GM20431 (cell line): ENCODE measurements around the gene GNG2.

Experiments
- in situ Hi-C: fragments of 300-500 bp; cut with MseI, MboI; formaldehyde crosslinking; loops from one replicate; pipeline ENCODE4 v1.15.0; 2020; ENCODE audit warnings: low sequenced_read_pairs; ENCODE audit not compliant: unreplicated experiment

GNG2 gene

GRCh38 chr14:51852541-51852940 lies 7.9 kb upstream of the GNG2 start:
- in situ Hi-C loops = no loop called here

GRCh38 chr14:51855234-51855633 lies 5.2 kb upstream of the GNG2 start:
- in situ Hi-C loops = no loop called here

GRCh38 chr14:51856792-51857296 lies 3.6 kb upstream of the GNG2 start:
- in situ Hi-C loops = no loop called here

GRCh38 chr14:51859131-51859530 lies 1.3 kb upstream of the GNG2 start:
- in situ Hi-C loops = no loop called here

GRCh38 chr14:51860825-51861499 lies 550 bp downstream of the GNG2 start:
- in situ Hi-C loops = no loop called here

GRCh38 chr14:51862176-51862796 lies 1.9 kb downstream of the GNG2 start:
- in situ Hi-C loops = no loop called here

GRCh38 chr14:51862860-51863259 lies 2.4 kb downstream of the GNG2 start:
- in situ Hi-C loops = no loop called here

GRCh38 chr14:51865953-51866747 lies 5.7 kb downstream of the GNG2 start:
- in situ Hi-C loops = no loop called here

GRCh38 chr14:51867741-51868140 lies 7.3 kb downstream of the GNG2 start:
- in situ Hi-C loops = no loop called here

- in situ Hi-C loops = no loop called here
These were observed 8.0 kb downstream of the GNG2 start for GRCh38 chr14:51868405-51868804.

GRCh38 chr14:51869411-51870100 lies 9.1 kb downstream of the GNG2 start:
- in situ Hi-C loops = no loop called here

GRCh38 chr14:51870606-51871005 lies 10.2 kb downstream of the GNG2 start:
- in situ Hi-C loops = no loop called here

- in situ Hi-C loops = no loop called here
These were observed 11.4 kb downstream of the GNG2 start for GRCh38 chr14:51871846-51872245.

GRCh38 chr14:51872396-51872795 lies 12.0 kb downstream of the GNG2 start:
- in situ Hi-C loops = no loop called here

- in situ Hi-C loops = no loop called here
These were observed 12.9 kb downstream of the GNG2 start for GRCh38 chr14:51873221-51873893.

GRCh38 chr14:51877810-51878209 lies 17.4 kb downstream of the GNG2 start:
- in situ Hi-C loops = no loop called here

- in situ Hi-C loops = no loop called here
These were observed 18.8 kb downstream of the GNG2 start for GRCh38 chr14:51879170-51879569.

GRCh38 chr14:51880835-51881580 lies 20.6 kb downstream of the GNG2 start:
- in situ Hi-C loops = no loop called here

GRCh38 chr14:51881636-51882035 lies 21.2 kb downstream of the GNG2 start:
- in situ Hi-C loops = no loop called here
